ENCODE measurements around the gene ADAMTSL3.

ADAMTSL3 gene

GRCh38 chr15:83682476-83683088 lies 28.7 kb downstream of the ADAMTSL3 start:
- no peaks in the 10 kb centered on the region for H3K4me1 ChIP-seq (ENCODE audit: control insufficient read depth in 2 of 2, insufficient read depth in 1 of 2, low read depth in 1 of 2, low read length in 2 of 2)
- no peak overlapping the region for H3K4ac ChIP-seq (ENCODE audit: low read length)
- no peak overlapping the region for H3K9ac ChIP-seq (ENCODE audit: low read depth, low read length, poor library complexity)
- H3K27ac ChIP-seq (replicated peaks; ENCODE audit: low read length): no peak overlapping the region
- DNase-seq (ENCODE audit: low spot score): no peak
- H3K4me2 ChIP-seq (ENCODE audit: insufficient read depth, low read length, poor library complexity, severe bottlenecking): no peak overlapping the region
- WGBS, 2 donors (ENCODE audit: extremely low coverage in 2 of 2, insufficient read length in 2 of 2, insufficient replicate concordance in 1 of 2): no CpG with 5 or more reads among the region's 3 CpGs
- H3K79me1 ChIP-seq (ENCODE audit: low read depth, low read length): no peaks in the 10 kb centered on the region
- H3K18ac ChIP-seq (ENCODE audit: low read length): no peak overlapping the region
- no peak overlapping the region for H2AFZ ChIP-seq (ENCODE audit: low read length)
- no peaks in the 10 kb centered on the region for H3K36me3 ChIP-seq (replicated peaks in 1 of 2; ENCODE audit: control insufficient read depth in 2 of 2, insufficient read depth in 2 of 2, low read length in 2 of 2)
- no peak overlapping the region for H3K14ac ChIP-seq (ENCODE audit: low read length)
- H3K9me3 ChIP-seq (replicated peaks in 1 of 2; ENCODE audit: control insufficient read depth in 2 of 2, insufficient read depth in 1 of 2, low read depth in 1 of 2, low read length in 2 of 2): peaks cover 0 to 2% of the 10 kb centered on the region in 2 donors
- H4K8ac ChIP-seq (ENCODE audit: low read depth, low read length): no peak overlapping the region
- no peak overlapping the region for H2BK12ac ChIP-seq (ENCODE audit: low read length)
- no peak overlapping the region for H3K4me3 ChIP-seq (ENCODE audit: low read length in 2 of 2)
- no peak overlapping the region for H2BK15ac ChIP-seq (ENCODE audit: low read length)
- H2AK5ac ChIP-seq (ENCODE audit: low read depth, low read length): no peak overlapping the region
- H2BK120ac ChIP-seq (ENCODE audit: low read depth, low read length): no peak overlapping the region
- H2BK5ac ChIP-seq (ENCODE audit: low read length): no peak overlapping the region
- H3K23ac ChIP-seq (ENCODE audit: low read depth, low read length, poor library complexity): no peak overlapping the region
- H3K27me3 ChIP-seq (ENCODE audit: control insufficient read depth in 3 of 3, insufficient read depth in 3 of 3, low read depth in 1 of 3, low read length in 3 of 3): no peaks in the 10 kb centered on the region
- H4K91ac ChIP-seq (ENCODE audit: low read depth, low read length, poor library complexity): no peak overlapping the region

GRCh38 chr15:83685916-83686332 lies 32.0 kb downstream of the ADAMTSL3 start:
- Histone ChIP-seq H3K4ac (ENCODE audit: low read length) (no peak overlapping the region), H3K36me3 (replicated peaks in 1 of 2; ENCODE audit: control insufficient read depth in 2 of 2, insufficient read depth in 2 of 2, low read length in 2 of 2) (no peaks in the 10 kb centered on the region), H3K4me3 (ENCODE audit: low read length in 2 of 2) (no peak overlapping the region), H3K14ac (ENCODE audit: low read length) (no peak overlapping the region), H3K79me1 (ENCODE audit: low read depth, low read length) (no peaks in the 10 kb centered on the region), H3K4me1 (ENCODE audit: control insufficient read depth in 2 of 2, insufficient read depth in 1 of 2, low read depth in 1 of 2, low read length in 2 of 2) (no peaks in the 10 kb centered on the region), H3K9ac (ENCODE audit: low read depth, low read length, poor library complexity) (no peak overlapping the region), H3K27ac (replicated peaks; ENCODE audit: low read length) (no peak overlapping the region), H4K91ac (ENCODE audit: low read depth, low read length, poor library complexity) (no peak overlapping the region), H3K18ac (ENCODE audit: low read length) (no peak overlapping the region), H4K8ac (ENCODE audit: low read depth, low read length) (no peak overlapping the region), H2BK5ac (ENCODE audit: low read length) (no peak overlapping the region), H3K9me3 (replicated peaks in 1 of 2; ENCODE audit: control insufficient read depth in 2 of 2, insufficient read depth in 1 of 2, low read depth in 1 of 2, low read length in 2 of 2) (no peaks in the 10 kb centered on the region), H3K27me3 (ENCODE audit: control insufficient read depth in 3 of 3, insufficient read depth in 3 of 3, low read depth in 1 of 3, low read length in 3 of 3) (peaks cover 0 to 3% (median 0%) of the 10 kb centered on the region in 3 experiments), H2BK120ac (ENCODE audit: low read depth, low read length) (no peak overlapping the region), H2BK15ac (ENCODE audit: low read length) (no peak overlapping the region), H3K23ac (ENCODE audit: low read depth, low read length, poor library complexity) (no peak overlapping the region), H2BK12ac (ENCODE audit: low read length) (no peak overlapping the region), H2AK5ac (ENCODE audit: low read depth, low read length) (no peak overlapping the region), H2AFZ (ENCODE audit: low read length) (no peak overlapping the region), H3K4me2 (ENCODE audit: insufficient read depth, low read length, poor library complexity, severe bottlenecking) (no peak overlapping the region)
- no CpG with 5 or more reads among the region's 9 CpGs for WGBS, 2 donors (ENCODE audit: extremely low coverage in 2 of 2, insufficient read length in 2 of 2, insufficient replicate concordance in 1 of 2)
- DNase-seq (ENCODE audit: low spot score): no peak

GRCh38 chr15:83688201-83688600 lies 34.3 kb downstream of the ADAMTSL3 start:
- Histone ChIP-seq H3K4me2 (ENCODE audit: insufficient read depth, low read length, poor library complexity, severe bottlenecking) (no peak overlapping the region), H2AK5ac (ENCODE audit: low read depth, low read length) (no peak overlapping the region), H3K18ac (ENCODE audit: low read length) (no peak overlapping the region), H3K79me1 (ENCODE audit: low read depth, low read length) (no peaks in the 10 kb centered on the region), H3K9me3 (replicated peaks in 1 of 2; ENCODE audit: control insufficient read depth in 2 of 2, insufficient read depth in 1 of 2, low read depth in 1 of 2, low read length in 2 of 2) (no peaks in the 10 kb centered on the region), H3K4me1 (ENCODE audit: control insufficient read depth in 2 of 2, insufficient read depth in 1 of 2, low read depth in 1 of 2, low read length in 2 of 2) (no peaks in the 10 kb centered on the region), H3K27ac (replicated peaks; ENCODE audit: low read length) (no peak overlapping the region), H2BK5ac (ENCODE audit: low read length) (no peak overlapping the region), H3K14ac (ENCODE audit: low read length) (no peak overlapping the region), H3K36me3 (replicated peaks in 1 of 2; ENCODE audit: control insufficient read depth in 2 of 2, insufficient read depth in 2 of 2, low read length in 2 of 2) (no peaks in the 10 kb centered on the region), H2AFZ (ENCODE audit: low read length) (no peak overlapping the region), H2BK12ac (ENCODE audit: low read length) (no peak overlapping the region), H3K23ac (ENCODE audit: low read depth, low read length, poor library complexity) (no peak overlapping the region), H3K4ac (ENCODE audit: low read length) (no peak overlapping the region), H3K27me3 (ENCODE audit: control insufficient read depth in 3 of 3, insufficient read depth in 3 of 3, low read depth in 1 of 3, low read length in 3 of 3) (peaks cover 0 to 3% (median 0%) of the 10 kb centered on the region in 3 experiments), H4K91ac (ENCODE audit: low read depth, low read length, poor library complexity) (no peak overlapping the region), H4K8ac (ENCODE audit: low read depth, low read length) (no peak overlapping the region), H2BK15ac (ENCODE audit: low read length) (no peak overlapping the region), H3K4me3 (ENCODE audit: low read length in 2 of 2) (no peak overlapping the region), H2BK120ac (ENCODE audit: low read depth, low read length) (no peak overlapping the region), H3K9ac (ENCODE audit: low read depth, low read length, poor library complexity) (no peak overlapping the region)
- no CpG with 5 or more reads among the region's 4 CpGs for WGBS, 2 donors (ENCODE audit: extremely low coverage in 2 of 2, insufficient read length in 2 of 2, insufficient replicate concordance in 1 of 2)
- no peak for DNase-seq (ENCODE audit: low spot score)

- Histone ChIP-seq H3K79me1 (ENCODE audit: low read depth, low read length) (no peaks in the 10 kb centered on the region), H4K8ac (ENCODE audit: low read depth, low read length) (no peak overlapping the region), H3K36me3 (replicated peaks in 1 of 2; ENCODE audit: control insufficient read depth in 2 of 2, insufficient read depth in 2 of 2, low read length in 2 of 2) (no peaks in the 10 kb centered on the region), H2BK5ac (ENCODE audit: low read length) (no peak overlapping the region), H3K4me1 (ENCODE audit: control insufficient read depth in 2 of 2, insufficient read depth in 1 of 2, low read depth in 1 of 2, low read length in 2 of 2) (peaks cover 0 to 3% of the 10 kb centered on the region in 2 donors), H3K18ac (ENCODE audit: low read length) (no peak overlapping the region), H3K27ac (replicated peaks; ENCODE audit: low read length) (no peak overlapping the region), H3K4me2 (ENCODE audit: insufficient read depth, low read length, poor library complexity, severe bottlenecking) (no peak overlapping the region), H2BK12ac (ENCODE audit: low read length) (no peak overlapping the region), H3K27me3 (ENCODE audit: control insufficient read depth in 3 of 3, insufficient read depth in 3 of 3, low read depth in 1 of 3, low read length in 3 of 3) (peaks cover 0 to 3% (median 0%) of the 10 kb centered on the region in 3 experiments), H3K4me3 (ENCODE audit: low read length in 2 of 2) (no peak overlapping the region), H4K91ac (ENCODE audit: low read depth, low read length, poor library complexity) (no peak overlapping the region), H3K4ac (ENCODE audit: low read length) (no peak overlapping the region), H3K14ac (ENCODE audit: low read length) (no peak overlapping the region), H2BK15ac (ENCODE audit: low read length) (no peak overlapping the region), H2AK5ac (ENCODE audit: low read depth, low read length) (no peak overlapping the region), H3K9ac (ENCODE audit: low read depth, low read length, poor library complexity) (no peak overlapping the region), H3K9me3 (replicated peaks in 1 of 2; ENCODE audit: control insufficient read depth in 2 of 2, insufficient read depth in 1 of 2, low read depth in 1 of 2, low read length in 2 of 2) (no peaks in the 10 kb centered on the region), H2BK120ac (ENCODE audit: low read depth, low read length) (no peak overlapping the region), H2AFZ (ENCODE audit: low read length) (no peak overlapping the region), H3K23ac (ENCODE audit: low read depth, low read length, poor library complexity) (no peak overlapping the region)
- no CpG with 5 or more reads among the region's 4 CpGs for WGBS, 2 donors (ENCODE audit: extremely low coverage in 2 of 2, insufficient read length in 2 of 2, insufficient replicate concordance in 1 of 2)
- no peak for DNase-seq (ENCODE audit: low spot score)
Measured at GRCh38 chr15:83690676-83691075, 36.8 kb downstream of the ADAMTSL3 start.
